RKO (cell line): ENCODE results near the gene BRD1.

Experiments
- DNase-seq: peaks from one replicate; pipeline ENCODE4 v3.0.0-alpha.2; 2016; ENCODE audit warnings: low spot score

Gene BRD1

DNA sequence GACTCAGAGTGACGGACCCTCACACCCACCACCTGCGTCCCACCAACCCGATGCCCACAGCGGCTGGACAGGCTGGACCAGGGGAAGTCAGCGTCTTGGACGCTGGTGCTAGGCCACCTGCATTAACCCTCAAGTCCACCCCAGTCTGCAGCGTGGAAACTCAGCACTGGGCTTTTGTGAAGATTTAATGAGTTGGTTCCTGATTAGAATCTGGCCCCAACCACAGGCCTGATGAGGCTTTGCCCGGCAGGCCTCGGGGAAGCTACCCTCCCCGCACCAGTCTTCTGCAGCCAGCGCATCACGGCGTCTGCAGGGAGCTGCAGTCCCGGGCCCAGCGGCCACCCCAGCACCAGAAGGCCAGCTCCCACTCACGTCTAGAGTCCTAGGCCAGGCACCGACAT is 101.0 kb downstream of the BRD1 start:
- no peak for DNase-seq

DNA sequence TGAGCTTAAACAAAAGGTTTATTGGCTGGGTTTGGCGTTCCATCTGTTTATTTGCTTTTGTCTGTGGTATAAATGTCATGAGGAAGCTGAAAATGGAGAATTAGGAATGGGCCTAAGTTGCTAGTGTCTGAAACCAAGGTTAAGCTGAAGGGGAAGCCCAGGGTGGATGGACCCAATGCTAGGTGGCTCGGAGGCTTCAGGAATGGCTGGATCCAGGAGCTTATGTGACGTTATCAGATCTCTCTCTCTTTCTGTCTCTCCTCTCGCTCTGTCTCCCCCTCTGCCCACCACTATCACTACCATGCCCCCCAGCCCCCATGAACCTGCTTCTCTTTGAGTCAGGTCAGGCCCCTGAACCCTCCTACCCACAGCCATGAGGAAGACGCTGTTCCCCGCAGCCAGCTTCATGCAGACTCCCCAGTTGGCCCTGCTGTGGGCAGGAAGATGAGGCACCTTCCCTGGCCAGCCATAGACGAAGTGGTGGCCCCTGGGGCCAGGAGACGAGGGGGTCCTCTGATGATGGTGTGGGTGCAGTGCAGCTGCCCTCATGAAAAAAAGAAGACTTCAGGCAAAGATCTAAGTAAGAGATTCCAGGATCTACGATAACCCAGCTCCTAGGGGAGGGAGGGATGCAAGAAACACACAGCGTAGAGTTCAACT is 101.5 kb downstream of the BRD1 start:
- no peak for DNase-seq

GRCh38 chr22:49725516-49725915 is 102.2 kb downstream of the BRD1 start:
- DNase-seq, result no peak

DNA sequence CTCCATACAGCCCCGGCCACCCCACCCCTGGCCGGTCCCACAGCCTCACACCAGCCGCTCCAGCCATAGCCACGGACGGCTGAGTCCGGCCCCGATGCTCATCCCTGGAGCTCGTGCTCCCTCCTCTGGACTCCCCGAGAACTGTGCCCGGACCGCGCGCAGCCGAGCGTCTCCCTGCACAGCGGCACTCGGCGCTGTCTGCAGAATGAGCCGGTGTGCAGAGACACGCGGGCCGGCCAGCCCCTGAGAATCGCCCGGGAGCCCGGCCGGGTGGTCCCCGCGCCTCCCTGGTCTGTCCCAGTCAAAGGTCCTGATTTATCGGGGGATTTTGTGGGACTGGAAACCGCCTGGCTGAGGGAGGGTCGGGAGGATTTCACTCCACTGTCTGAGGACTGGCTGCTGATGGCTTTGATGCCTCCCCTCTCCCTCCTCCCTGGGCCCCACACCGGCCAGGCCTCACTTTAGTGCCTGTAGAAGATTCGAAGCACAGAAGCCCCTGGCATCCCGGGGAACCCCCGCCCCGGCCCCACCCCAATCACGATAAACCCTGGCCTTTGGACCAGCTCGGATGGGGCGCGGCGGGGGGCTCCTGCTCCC is 102.7 kb downstream of the BRD1 start:
- DNase-seq, result no peak

DNA sequence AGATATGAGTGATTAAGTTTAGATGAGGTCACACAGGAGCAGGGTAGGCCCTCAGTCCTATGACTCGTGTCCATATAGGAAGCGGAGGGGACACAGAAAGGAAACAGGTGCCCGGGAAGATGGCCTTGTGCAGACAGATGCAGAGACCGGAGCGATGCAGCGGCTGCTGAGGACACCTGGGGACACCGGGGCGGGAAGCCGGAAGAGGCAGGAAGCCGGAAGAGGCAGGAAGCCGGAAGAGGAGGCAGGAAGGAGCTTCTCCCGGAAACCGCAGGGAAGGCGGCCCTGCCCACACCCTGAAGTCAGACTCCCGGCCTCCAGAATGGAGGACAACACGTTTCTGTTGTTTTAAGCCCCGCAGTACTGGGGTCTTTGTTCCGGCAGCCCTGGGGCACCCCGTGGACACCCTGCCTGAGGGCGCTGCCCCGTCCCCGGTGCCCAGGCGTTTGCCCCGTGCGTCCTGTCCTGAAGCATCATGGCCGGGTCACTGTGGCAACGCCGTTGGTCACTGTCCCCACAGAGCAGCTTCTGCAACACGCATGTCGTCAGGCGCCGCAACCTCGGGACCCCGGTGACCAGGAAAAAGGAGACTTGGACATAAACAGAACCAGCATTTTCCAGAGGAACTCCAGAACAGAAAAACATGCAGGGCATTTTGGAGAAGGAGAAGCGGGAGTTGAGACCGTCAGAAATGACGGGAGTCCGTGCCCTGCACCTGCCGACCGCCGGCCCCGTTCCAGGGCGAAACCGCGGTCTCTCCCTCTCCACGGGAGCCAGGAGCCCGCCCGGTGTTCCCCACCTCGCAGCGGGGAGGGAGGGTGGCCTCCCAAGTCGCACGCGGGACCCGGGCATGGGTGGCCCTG is 103.4 kb downstream of the BRD1 start:
- DNase-seq, result peak; percentile 14

- no peak for DNase-seq
Observed at GRCh38 chr22:49723478-49724029, 104.1 kb downstream of the BRD1 start.
